ENCODE measurements around the gene TRAK1. TPM values are rescaled to one million over a fixed set of nuclear protein-coding genes. Genes with fewer than 3 reads are reported as not detected.
A peak's percentile ranks its signal among the peaks of the same experiment; 100 is the strongest.

TRAK1 gene
- total and polyA plus RNA-seq, 2 of the 4 experiments (the other 2 are of a cell fraction) = 25.6 to 28.1 TPM

- dilution Hi-C loops (cut with HindIII; ENCODE audit: low sequenced_read_pairs, unreplicated experiment) (no loop called here), in situ Hi-C loops (cut with MboI; ENCODE audit: low sequenced_read_pairs) (loop anchor here (10.0 kb wide), 1 partner anchor 218 kb away; no protein-coding TSS in a partner anchor), intact Hi-C loops (cut with micrococcal nuclease) (loop anchor here (5.0 kb wide), 1 partner anchor 109 kb away; no protein-coding TSS in a partner anchor)
- no peaks in the 10 kb centered on the region for H3K9me3 ChIP-seq (ENCODE audit: control insufficient read depth, insufficient read depth, low read length)
- BruUV-seq (replicated peaks) = no TSS peak
- H3K23ac ChIP-seq (ENCODE audit: low read depth, low read length) = no peak overlapping the region
- POLR2A ChIA-PET (ENCODE audit: unreplicated experiment) = no interaction called here
- no peak overlapping the region for H2BK5ac ChIP-seq (ENCODE audit: low read depth, low read length, poor library complexity, severe bottlenecking)
- DNase-seq (no peak), ATAC-seq (ENCODE audit: low read depth) (no peak)
- no peak overlapping the region for H2AFZ ChIP-seq (replicated peaks; ENCODE audit: low read length, poor library complexity)
- no peak overlapping the region for H3K4ac ChIP-seq (ENCODE audit: low read depth, low read length)
- H2BK120ac ChIP-seq (ENCODE audit: low read depth, low read length) = no peak overlapping the region
- no peak overlapping the region for H3K18ac ChIP-seq (ENCODE audit: low read depth, low read length)
- H3K4me2 ChIP-seq (ENCODE audit: low read depth, low read length) = no peak overlapping the region
- no peak overlapping the region for H2BK15ac ChIP-seq (ENCODE audit: low read depth, low read length)
- no peak overlapping the region for H2AK5ac ChIP-seq (ENCODE audit: low read depth, low read length)
- peaks cover 12% of the 10 kb centered on the region for H3K36me3 ChIP-seq (ENCODE audit: control insufficient read depth, insufficient read depth, low read length)
- peaks cover 9% of the 10 kb centered on the region; the same call in 1 of the 2 replicates for H3K27me3 ChIP-seq (ENCODE audit: control insufficient read depth, insufficient read depth, low read length)
- no peak overlapping the region for H3K9ac ChIP-seq (ENCODE audit: low read depth, low read length)
- H3K14ac ChIP-seq (replicated peaks; ENCODE audit: low read depth, low read length) = no peak overlapping the region
- no peaks in the 10 kb centered on the region for H3K79me1 ChIP-seq (ENCODE audit: low read depth in 1 of 2, low read length in 2 of 2)
- H2BK20ac ChIP-seq (ENCODE audit: low read depth, low read length) = no peak overlapping the region
- no peak overlapping the region for H3K27ac ChIP-seq (ENCODE audit: insufficient read depth, low read length)
- no peak overlapping the region for H4K91ac ChIP-seq (ENCODE audit: insufficient read depth, low read depth, low read length)
- peaks cover 15% of the 10 kb centered on the region for H3K9me1 ChIP-seq (ENCODE audit: insufficient read depth, low read length)
- no peaks in the 10 kb centered on the region for H4K20me1 ChIP-seq (ENCODE audit: insufficient read depth, low read length)
- TF ChIP-seq POLR2A (IDR thresholded peaks at IDR 0.05; ENCODE audit: low read depth, low read length) (no peak), RCOR1 (IDR thresholded peaks at IDR 0.05; ENCODE audit: insufficient replicate concordance, low read length) (no peak), MXI1 (IDR thresholded peaks at IDR 0.05; ENCODE audit: borderline replicate concordance, low read depth, low read length) (no peak), RFX5 (IDR thresholded peaks at IDR 0.05; ENCODE audit: low read depth, low read length) (no peak)
- TF ChIP-seq, protein P1, sequence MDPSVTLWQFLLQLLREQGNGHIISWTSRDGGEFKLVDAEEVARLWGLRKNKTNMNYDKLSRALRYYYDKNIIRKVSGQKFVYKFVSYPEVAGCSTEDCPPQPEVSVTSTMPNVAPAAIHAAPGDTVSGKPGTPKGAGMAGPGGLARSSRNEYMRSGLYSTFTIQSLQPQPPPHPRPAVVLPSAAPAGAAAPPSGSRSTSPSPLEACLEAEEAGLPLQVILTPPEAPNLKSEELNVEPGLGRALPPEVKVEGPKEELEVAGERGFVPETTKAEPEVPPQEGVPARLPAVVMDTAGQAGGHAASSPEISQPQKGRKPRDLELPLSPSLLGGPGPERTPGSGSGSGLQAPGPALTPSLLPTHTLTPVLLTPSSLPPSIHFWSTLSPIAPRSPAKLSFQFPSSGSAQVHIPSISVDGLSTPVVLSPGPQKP (IDR thresholded peaks at IDR 0.05; ENCODE audit: borderline replicate concordance, low read depth, low read length) = no peak
- TF ChIP-seq, protein P2, sequence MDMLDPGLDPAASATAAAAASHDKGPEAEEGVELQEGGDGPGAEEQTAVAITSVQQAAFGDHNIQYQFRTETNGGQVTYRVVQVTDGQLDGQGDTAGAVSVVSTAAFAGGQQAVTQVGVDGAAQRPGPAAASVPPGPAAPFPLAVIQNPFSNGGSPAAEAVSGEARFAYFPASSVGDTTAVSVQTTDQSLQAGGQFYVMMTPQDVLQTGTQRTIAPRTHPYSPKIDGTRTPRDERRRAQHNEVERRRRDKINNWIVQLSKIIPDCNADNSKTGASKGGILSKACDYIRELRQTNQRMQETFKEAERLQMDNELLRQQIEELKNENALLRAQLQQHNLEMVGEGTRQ (IDR thresholded peaks at IDR 0.05; ENCODE audit: low read depth, low read length) = 0 out of 2 replicates have a peak, but pooled peaks have one; percentile 25
- H2AK9ac ChIP-seq (replicated peaks; ENCODE audit: low read depth, low read length, poor library complexity) = no peak overlapping the region
- H3K56ac ChIP-seq (ENCODE audit: extremely low read depth, insufficient read depth, low read length) = no peak overlapping the region
- H3K4me1 ChIP-seq (ENCODE audit: control insufficient read depth, insufficient read depth, low read length) = peaks cover 8% of the 10 kb centered on the region
- no peak overlapping the region for H4K8ac ChIP-seq (ENCODE audit: low read depth in 2 of 2, low read length in 2 of 2)
- 85% methylated on average over 6 of the region's 11 CpGs; no CpG with 5 or more reads in 1 of the 2 experiments for WGBS, 2 experiments (ENCODE audit: extremely low coverage in 2 of 2, insufficient read length in 1 of 2)
- no peak overlapping the region for H3K4me3 ChIP-seq (ENCODE audit: insufficient read depth, low read depth, low read length)
- no peak overlapping the region for H4K5ac ChIP-seq (ENCODE audit: low read depth, low read length)
- CTCF ChIA-PET = interaction anchor here (0.7 kb wide), 1 partner anchor 533 kb away, joined by 7 read pairs; no protein-coding TSS in a partner anchor
Observed at GRCh38 chr3:42226470-42227425, 135.6 kb downstream of the TRAK1 start.
